ENCODE results near the gene POP7. TPM values are rescaled to one million over a fixed set of nuclear protein-coding genes. Genes with fewer than 3 reads are reported as not detected.
A peak's percentile ranks its signal among the peaks of the same experiment; 100 is the strongest.

POP7 gene
- total RNA-seq, 2 donors from 2014 or later: 10.1 to 12.4 TPM

GRCh38 chr7:100675105-100675451 lies 30.8 kb upstream of the POP7 start:
- H3K4me3 Mint-ChIP-seq: peak overlapping the region; percentile 98
- DNase-seq (peak in 1 of 3 donors; percentile 41), ATAC-seq (peak; percentile 2)
- peaks cover 4% of the 10 kb centered on the region for H3K36me3 Mint-ChIP-seq (ENCODE audit: low read depth)
- H3K27me3 Mint-ChIP-seq: no peaks in the 10 kb centered on the region
- peaks cover 33% of the 10 kb centered on the region for H3K4me1 Mint-ChIP-seq
- H3K27ac Mint-ChIP-seq: peak overlapping the region; percentile 95
- H3K9me3 ChIP-seq (ENCODE audit: control insufficient read depth, low read length, poor library complexity, severe bottlenecking): no peaks in the 10 kb centered on the region

GRCh38 chr7:100675581-100676350 lies 30.2 kb upstream of the POP7 start:
- Mint-ChIP-seq H3K36me3 (ENCODE audit: low read depth) (peaks cover 4% of the 10 kb centered on the region), H3K4me1 (peaks cover 39% of the 10 kb centered on the region), H3K27me3 (no peaks in the 10 kb centered on the region), H3K27ac (peak overlapping the region; percentile 95), H3K4me3 (peak overlapping the region; percentile 98)
- peak; percentile 87 to 91 (median 87) for DNase-seq
- no peaks in the 10 kb centered on the region for H3K9me3 ChIP-seq (ENCODE audit: control insufficient read depth, low read length, poor library complexity, severe bottlenecking)
- ATAC-seq: peak; percentile 72

DNA sequence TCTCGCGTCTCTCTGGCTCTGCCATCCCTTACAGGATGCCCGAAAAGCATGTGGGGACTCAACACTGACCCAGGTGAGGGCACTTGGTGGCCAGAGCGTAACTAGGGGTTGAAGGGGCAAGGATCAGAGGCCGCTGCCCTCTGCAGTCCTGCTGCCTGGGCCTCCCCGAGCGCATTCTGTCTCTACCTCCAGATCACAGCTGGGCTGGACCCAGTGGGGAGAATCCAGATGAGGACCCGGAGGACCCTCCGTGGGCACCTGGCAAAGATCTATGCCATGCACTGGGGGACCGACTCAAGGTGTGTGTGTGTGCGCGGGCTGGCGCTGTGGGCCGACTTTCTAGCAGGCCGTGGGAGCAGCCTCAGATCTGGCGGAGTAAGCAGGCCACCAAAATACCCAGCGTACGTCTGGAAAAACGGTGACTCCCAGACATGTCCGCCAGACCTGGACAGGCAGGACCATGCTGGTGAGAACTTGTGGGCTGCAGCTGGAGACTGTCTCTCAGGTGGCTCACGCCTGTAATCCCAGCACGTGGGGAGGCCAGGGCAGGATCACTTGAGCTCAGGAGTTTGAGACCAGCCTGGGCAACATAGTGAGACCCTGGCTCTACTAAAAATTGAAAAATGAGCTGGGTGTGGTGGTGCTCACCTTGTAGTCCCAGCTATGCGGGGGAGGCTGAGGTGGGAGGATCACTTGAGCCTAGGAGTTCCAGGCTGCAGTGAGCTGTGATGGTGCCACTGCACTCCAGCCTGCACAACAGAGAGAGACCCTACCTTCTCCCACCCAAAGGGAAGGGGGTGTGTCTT lies 29.2 kb upstream of the POP7 start:
- Mint-ChIP-seq H3K4me3 (peak overlapping the region; percentile 98), H3K36me3 (ENCODE audit: low read depth) (peaks cover 4% of the 10 kb centered on the region), H3K4me1 (peaks cover 38% of the 10 kb centered on the region), H3K27me3 (no peaks in the 10 kb centered on the region), H3K27ac (peak overlapping the region; percentile 95)
- DNase-seq (no peak), ATAC-seq (no peak)
- H3K9me3 ChIP-seq (ENCODE audit: control insufficient read depth, low read length, poor library complexity, severe bottlenecking): no peaks in the 10 kb centered on the region

DNA sequence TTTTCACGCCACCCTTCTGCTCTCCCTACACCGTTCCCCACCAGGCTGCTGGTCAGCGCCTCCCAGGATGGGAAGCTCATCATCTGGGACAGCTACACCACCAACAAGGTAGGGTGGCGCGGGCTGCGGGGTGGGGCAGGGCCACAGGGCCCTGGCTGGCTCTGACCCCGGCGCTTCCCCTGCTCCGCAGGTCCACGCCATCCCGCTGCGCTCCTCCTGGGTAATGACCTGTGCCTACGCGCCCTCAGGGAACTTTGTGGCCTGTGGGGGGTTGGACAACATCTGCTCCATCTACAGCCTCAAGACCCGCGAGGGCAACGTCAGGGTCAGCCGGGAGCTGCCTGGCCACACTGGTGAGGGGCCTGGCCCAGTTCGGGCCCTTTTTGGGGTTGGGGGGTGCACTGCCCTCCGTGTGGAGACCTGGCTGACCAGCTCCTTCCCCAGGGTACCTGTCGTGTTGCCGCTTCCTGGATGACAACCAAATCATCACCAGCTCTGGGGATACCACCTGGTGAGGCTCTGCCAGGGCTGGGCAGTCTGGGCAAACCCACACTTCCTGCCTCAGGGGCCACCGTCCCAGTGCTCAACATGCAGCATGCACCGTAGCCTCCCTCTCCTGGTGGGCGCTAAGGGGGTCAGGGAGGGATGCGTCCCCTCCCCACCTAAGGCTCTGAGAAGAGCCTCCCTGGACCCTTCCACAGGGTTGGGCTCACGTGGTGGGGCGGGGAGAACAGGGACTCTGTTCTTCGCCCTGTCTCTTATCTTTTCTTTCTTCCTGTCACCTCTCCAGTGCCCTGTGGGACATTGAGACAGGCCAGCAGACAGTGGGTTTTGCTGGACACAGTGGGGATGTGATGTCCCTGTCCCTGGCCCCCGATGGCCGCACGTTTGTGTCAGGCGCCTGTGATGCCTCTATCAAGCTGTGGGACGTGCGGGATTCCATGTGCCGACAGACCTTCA lies 28.3 kb upstream of the POP7 start:
- DNase-seq (no peak), ATAC-seq (no peak)
- H3K27me3 Mint-ChIP-seq: no peaks in the 10 kb centered on the region
- H3K36me3 Mint-ChIP-seq (ENCODE audit: low read depth): peaks cover 4% of the 10 kb centered on the region
- H3K9me3 ChIP-seq (ENCODE audit: control insufficient read depth, low read length, poor library complexity, severe bottlenecking): no peaks in the 10 kb centered on the region
- peak overlapping the region; percentile 36 for H3K4me3 Mint-ChIP-seq
- peak overlapping the region; percentile 53 for H3K27ac Mint-ChIP-seq
- peaks cover 37% of the 10 kb centered on the region for H3K4me1 Mint-ChIP-seq

- Mint-ChIP-seq H3K27me3 (no peaks in the 10 kb centered on the region), H3K36me3 (ENCODE audit: low read depth) (peaks cover 4% of the 10 kb centered on the region), H3K4me1 (peaks cover 34% of the 10 kb centered on the region), H3K27ac (peak overlapping the region; percentile 53), H3K4me3 (peak overlapping the region; percentile 31)
- no peaks in the 10 kb centered on the region for H3K9me3 ChIP-seq (ENCODE audit: control insufficient read depth, low read length, poor library complexity, severe bottlenecking)
- ATAC-seq (no peak), DNase-seq (no peak)
These were observed 27.5 kb upstream of the POP7 start for GRCh38 chr7:100678291-100678984.

- Mint-ChIP-seq H3K4me1 (peaks cover 33% of the 10 kb centered on the region), H3K4me3 (no peak overlapping the region), H3K36me3 (ENCODE audit: low read depth) (peaks cover 2% of the 10 kb centered on the region), H3K27ac (peak overlapping the region; percentile 84), H3K27me3 (no peaks in the 10 kb centered on the region)
- no peaks in the 10 kb centered on the region for H3K9me3 ChIP-seq (ENCODE audit: control insufficient read depth, low read length, poor library complexity, severe bottlenecking)
- ATAC-seq (no peak), DNase-seq (no peak)
These were observed 26.6 kb upstream of the POP7 start for GRCh38 chr7:100679129-100679926.

DNA sequence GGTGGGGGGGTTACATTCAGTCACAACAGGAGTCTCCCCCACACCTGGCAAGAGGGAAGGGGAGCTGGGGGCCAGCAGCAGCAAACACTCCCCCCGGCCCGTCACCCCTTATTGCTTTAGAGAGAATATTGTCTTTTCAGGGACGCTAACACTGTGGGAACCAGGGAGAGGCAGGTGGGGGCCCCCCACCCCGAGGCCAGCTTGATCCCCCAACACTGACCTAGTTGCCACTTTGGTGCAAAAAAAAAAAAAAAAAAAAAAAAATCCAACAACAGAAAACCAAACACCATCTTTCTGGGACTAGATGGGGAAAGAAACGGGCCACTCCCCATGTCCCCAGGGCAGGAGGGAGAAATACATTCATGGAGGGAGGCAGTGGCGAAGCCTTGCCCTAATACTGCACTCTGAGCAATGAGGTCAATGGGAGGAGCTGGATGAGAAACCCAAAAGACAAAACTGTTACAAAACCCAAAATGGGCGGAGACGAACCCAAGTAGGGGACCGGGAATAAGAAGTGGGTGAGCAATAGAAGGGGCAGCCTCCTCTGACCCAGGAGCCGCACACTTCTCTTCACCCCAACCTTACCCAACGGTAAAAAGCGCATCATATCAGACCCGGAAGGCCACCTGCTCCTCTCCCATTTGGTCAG lies 25.9 kb upstream of the POP7 start:
- no peak for ATAC-seq
- no peaks in the 10 kb centered on the region for H3K27me3 Mint-ChIP-seq
- H3K4me1 Mint-ChIP-seq: peaks cover 31% of the 10 kb centered on the region
- peak overlapping the region; percentile 43 for H3K4me3 Mint-ChIP-seq
- peaks cover 2% of the 10 kb centered on the region for H3K36me3 Mint-ChIP-seq (ENCODE audit: low read depth)
- no peaks in the 10 kb centered on the region for H3K9me3 ChIP-seq (ENCODE audit: control insufficient read depth, low read length, poor library complexity, severe bottlenecking)
- H3K27ac Mint-ChIP-seq: peak overlapping the region; percentile 84
- no peak for DNase-seq

GRCh38 chr7:100680576-100681271 lies 25.2 kb upstream of the POP7 start:
- no peak overlapping the region for H3K4me3 Mint-ChIP-seq
- DNase-seq: no peak
- H3K36me3 Mint-ChIP-seq (ENCODE audit: low read depth): peaks cover 2% of the 10 kb centered on the region
- H3K27me3 Mint-ChIP-seq: no peaks in the 10 kb centered on the region
- peaks cover 31% of the 10 kb centered on the region for H3K4me1 Mint-ChIP-seq
- ATAC-seq: no peak
- no peaks in the 10 kb centered on the region for H3K9me3 ChIP-seq (ENCODE audit: control insufficient read depth, low read length, poor library complexity, severe bottlenecking)
- peak overlapping the region; percentile 84 for H3K27ac Mint-ChIP-seq

DNA sequence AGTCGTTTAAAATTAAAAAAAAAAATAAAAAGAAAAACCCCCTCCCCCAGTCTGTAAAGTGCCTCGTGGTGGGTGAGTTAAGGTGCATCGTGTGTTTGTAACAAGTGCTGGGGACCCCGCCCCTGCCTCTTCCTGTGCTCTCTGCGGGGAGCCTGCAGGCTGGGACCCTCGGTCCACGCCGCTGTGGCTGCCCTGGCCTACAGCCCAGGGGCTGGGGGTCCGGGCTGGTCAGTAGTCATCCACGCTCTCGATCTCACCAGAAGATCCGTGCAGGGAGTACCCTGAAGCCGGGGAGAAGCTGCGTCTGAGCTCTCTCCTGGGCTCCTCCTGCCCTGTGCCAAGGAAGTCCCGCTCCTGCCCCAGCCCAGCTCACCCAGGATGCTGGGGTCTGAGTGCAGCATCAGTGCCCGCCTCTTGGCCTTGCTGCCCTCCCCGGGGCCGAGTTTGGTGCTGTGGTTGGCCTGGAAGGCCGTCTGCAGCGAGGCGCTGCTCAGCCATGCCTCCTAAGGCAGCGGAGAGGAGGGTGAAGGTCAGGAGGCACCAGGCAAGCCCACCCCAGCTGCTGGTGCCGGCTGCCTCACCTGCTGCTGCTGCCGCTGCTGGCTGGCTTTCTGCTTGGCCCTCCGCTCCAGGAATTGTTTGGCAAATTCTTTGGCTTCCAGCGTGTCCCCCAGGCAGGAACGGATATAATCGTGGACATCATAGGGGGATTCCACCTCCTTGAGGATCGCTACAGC lies 24.3 kb upstream of the POP7 start:
- Mint-ChIP-seq H3K36me3 (ENCODE audit: low read depth) (peaks cover 2% of the 10 kb centered on the region), H3K4me1 (peaks cover 28% of the 10 kb centered on the region), H3K27ac (peak overlapping the region; percentile 53), H3K27me3 (no peaks in the 10 kb centered on the region), H3K4me3 (no peak overlapping the region)
- no peaks in the 10 kb centered on the region for H3K9me3 ChIP-seq (ENCODE audit: control insufficient read depth, low read length, poor library complexity, severe bottlenecking)
- ATAC-seq: peak; percentile 7
- DNase-seq: no peak

- Mint-ChIP-seq H3K36me3 (ENCODE audit: low read depth) (peaks cover 2% of the 10 kb centered on the region), H3K27ac (no peak overlapping the region), H3K27me3 (no peaks in the 10 kb centered on the region), H3K4me3 (no peak overlapping the region), H3K4me1 (peaks cover 26% of the 10 kb centered on the region)
- ATAC-seq (no peak), DNase-seq (no peak)
- H3K9me3 ChIP-seq (ENCODE audit: control insufficient read depth, low read length, poor library complexity, severe bottlenecking): no peaks in the 10 kb centered on the region
These were observed 23.6 kb upstream of the POP7 start for GRCh38 chr7:100682228-100682741.

Data from T-helper 17 cell (primary cell).